GM12891 (cell line): ENCODE data around the gene MYH9.
A peak's percentile ranks its signal among the peaks of the same experiment; 100 is the strongest.

Experiments
- POLR2A ChIP-seq: IDR thresholded peaks from 2 replicates; pipeline ENCODE4 v1.6.1; 2011; ENCODE audit warnings: low read depth, low read length, control low read depth
- POLR2AphosphoS5 ChIP-seq: IDR thresholded peaks from 2 replicates; pipeline ENCODE4 v1.6.1; 2011; ENCODE audit warnings: low read depth, low read length, control low read depth
- POU2F2 ChIP-seq: IDR thresholded peaks from 2 replicates; pipeline ENCODE4 v1.6.1; 2011; ENCODE audit warnings: low read depth, mild to moderate bottlenecking, control low read depth, low read length, moderate library complexity
- TAF1 ChIP-seq: IDR thresholded peaks from 2 replicates; pipeline ENCODE4 v1.6.1; 2011; ENCODE audit warnings: low read depth, low read length, control low read depth

GRCh38 chr22:36329254-36330078 lies 58.3 kb downstream of the MYH9 start:
- TF ChIP-seq TAF1 (no peak), POLR2AphosphoS5 (0 out of 2 replicates have a peak, but pooled peaks have one; percentile 44), POLR2A (no peak), POU2F2 (no peak)
